ENCODE results near the gene PTPRN2.
"Not testable (repeated sequence)": the region's sequence is repeated elsewhere in the genome, so short reads cannot be mapped to it uniquely, and the experiment has no call there.

PTPRN2 gene

GRCh38 chr7:158357106-158357897 is 230.3 kb downstream of the PTPRN2 start:
- in situ Hi-C loops (cut with HindIII; ENCODE audit: low sequenced_read_pairs) = no loop called here
- H3K4me3 ChIP-seq (ENCODE audit: low read depth, low read length) = no peak overlapping the region
- no peak for TF ChIP-seq CTCF (IDR thresholded peaks at IDR 0.05; ENCODE audit: low read depth, low read length, missing control alignments)
- DNase-seq (ENCODE audit: low read depth) = no peak

- no peak for TF ChIP-seq CTCF (IDR thresholded peaks at IDR 0.05; ENCODE audit: low read depth, low read length, missing control alignments)
- H3K4me3 ChIP-seq (ENCODE audit: low read depth, low read length) = no peak overlapping the region
- in situ Hi-C loops (cut with HindIII; ENCODE audit: low sequenced_read_pairs) = no loop called here
- DNase-seq (ENCODE audit: low read depth) = no peak
These were observed 231.2 kb downstream of the PTPRN2 start for GRCh38 chr7:158356454-158356853.

- DNase-seq (ENCODE audit: low read depth) = no peak
- TF ChIP-seq CTCF (IDR thresholded peaks at IDR 0.05; ENCODE audit: low read depth, low read length, missing control alignments) = no peak
- no peak overlapping the region for H3K4me3 ChIP-seq (ENCODE audit: low read depth, low read length)
- in situ Hi-C loops (cut with HindIII; ENCODE audit: low sequenced_read_pairs) = no loop called here
These were observed 232.1 kb downstream of the PTPRN2 start for GRCh38 chr7:158355456-158356065.

- DNase-seq (ENCODE audit: low read depth) = no peak
- in situ Hi-C loops (cut with HindIII; ENCODE audit: low sequenced_read_pairs) = no loop called here
- H3K4me3 ChIP-seq (ENCODE audit: low read depth, low read length) = no peak overlapping the region
- TF ChIP-seq CTCF (IDR thresholded peaks at IDR 0.05; ENCODE audit: low read depth, low read length, missing control alignments) = no peak
These were observed 232.8 kb downstream of the PTPRN2 start for GRCh38 chr7:158354861-158355260.

- in situ Hi-C loops (cut with HindIII; ENCODE audit: low sequenced_read_pairs) = no loop called here
- TF ChIP-seq CTCF (IDR thresholded peaks at IDR 0.05; ENCODE audit: low read depth, low read length, missing control alignments) = peak; percentile 20
- DNase-seq (ENCODE audit: low read depth) = no peak
- H3K4me3 ChIP-seq (ENCODE audit: low read depth, low read length) = no peak overlapping the region
These were observed 233.7 kb downstream of the PTPRN2 start for GRCh38 chr7:158353606-158354570.

GRCh38 chr7:158351899-158352729 is 235.5 kb downstream of the PTPRN2 start:
- H3K4me3 ChIP-seq (ENCODE audit: low read depth, low read length); DNase-seq (ENCODE audit: low read depth); in situ Hi-C loops (cut with HindIII; ENCODE audit: low sequenced_read_pairs): not testable (repeated sequence)

Measured in astrocyte of the cerebellum (primary cell).